Common myeloid progenitor, CD34-positive (primary cell): ENCODE measurements around the gene SCUBE2.
A peak's percentile ranks its signal among the peaks of the same experiment; 100 is the strongest.

Source experiments
- CTCF ChIA-PET: fragments of 350-600 bp; sonication (Branson Sonifier 250); formaldehyde crosslinking; loops from one replicate; lab custom pipeline; 2021; ENCODE audit warnings: antibody characterized with exemption; lab: Charles Lee
- POLR2A ChIA-PET: fragments of 350-600 bp; sonication (Branson Sonifier 250); formaldehyde crosslinking; loops from one replicate; lab custom pipeline; 2021; ENCODE audit warnings: antibody characterized with exemption; lab: Charles Lee
- DNase-seq, 3 donors: peaks; one replicate each; pipeline versions ENCODE4 v3.0.0 to v3.0.0-alpha.2; 2013
- H3K27ac ChIP-seq, 2 experiments: 1 replicate in 1 of 2; 2 replicates in 1 of 2; pipeline ENCODE4 v1.7.0; 2013; ENCODE audit warnings: inconsistent platforms in 2 of 2, low read length in 2 of 2, mild to moderate bottlenecking in 2 of 2, low read depth in 1 of 2, moderate library complexity in 1 of 2; ENCODE audit not compliant: severe bottlenecking in 2 of 2, insufficient read depth in 1 of 2, poor library complexity in 1 of 2
- H3K27me3 ChIP-seq, 5 experiments: replicated peaks in 2 of 5; 1 replicate in 3 of 5; 2 replicates in 2 of 5; pipeline versions ENCODE4 v1.6.1 to v1.7.0; 2013; ENCODE audit warnings: low read length in 4 of 5, mild to moderate bottlenecking in 2 of 5, moderate library complexity in 2 of 5, inconsistent platforms in 1 of 5; ENCODE audit not compliant: insufficient read depth in 5 of 5, control insufficient read depth in 4 of 5
- H3K36me3 ChIP-seq, 4 experiments: 1 replicate in 2 of 4; 2 replicates in 2 of 4; pipeline versions ENCODE4 v1.6.1 to v1.7.0; 2013; ENCODE audit warnings: low read length in 3 of 4, control low read depth in 1 of 4, mild to moderate bottlenecking in 1 of 4; ENCODE audit not compliant: control insufficient read depth in 4 of 4, insufficient read depth in 4 of 4
- H3K4me1 ChIP-seq, 4 experiments: 1 replicate in 3 of 4; 2 replicates in 1 of 4; pipeline versions ENCODE4 v1.6.1 to v1.7.1; 2013; ENCODE audit warnings: low read length in 3 of 4, mild to moderate bottlenecking in 3 of 4, control low read depth in 1 of 4, inconsistent platforms in 1 of 4, moderate library complexity in 1 of 4; ENCODE audit not compliant: control insufficient read depth in 4 of 4, insufficient read depth in 4 of 4; ENCODE audit errors: control extremely low read depth in 1 of 4
- H3K4me3 ChIP-seq, 7 experiments: 1 replicate in 4 of 7; 2 replicates in 3 of 7; pipeline versions ENCODE4 v1.5.1 to v1.7.0; 2013; ENCODE audit warnings: mild to moderate bottlenecking in 7 of 7, low read length in 6 of 7, moderate library complexity in 6 of 7, inconsistent platforms in 2 of 7, low read depth in 2 of 7, control low read depth in 1 of 7; ENCODE audit not compliant: insufficient read depth in 4 of 7, control insufficient read depth in 1 of 7; ENCODE audit errors: extremely low read depth in 1 of 7
- H3K9me3 ChIP-seq, 5 experiments: 1 replicate in 4 of 5; 2 replicates in 1 of 5; pipeline versions ENCODE4 v1.6.1 to v1.7.1; 2013; ENCODE audit warnings: low read length in 4 of 5, mild to moderate bottlenecking in 2 of 5, inconsistent platforms in 1 of 5, low read depth in 1 of 5, moderate library complexity in 1 of 5; ENCODE audit not compliant: control insufficient read depth in 4 of 5, insufficient read depth in 2 of 5; ENCODE audit errors: control extremely low read depth in 1 of 5
- WGBS: methylation state at CpG from one replicate; pipeline ENCODE4 v1.1.5; 2013; ENCODE audit not compliant: insufficient coverage; 5-methylcytosine and 5-hydroxymethylcytosine counted together

SCUBE2 gene

GRCh38 chr11:9060700-9061111, 30.7 kb downstream of the SCUBE2 start:
- Histone ChIP-seq H3K4me1 (peaks cover 0 to 3% (median 1%) of the 10 kb centered on the region in 4 experiments), H3K36me3 (no peaks in the 10 kb centered on the region), H3K9me3 (no peaks in the 10 kb centered on the region), H3K4me3 (no peak overlapping the region), H3K27me3 (no peaks in the 10 kb centered on the region), H3K27ac (no peak overlapping the region)
- WGBS: 61% methylated on average over 4 of the region's 4 CpGs
- CTCF ChIA-PET: interaction anchor here (1.1 to 2.0 kb wide), 2 partner anchors 9 to 14 kb away, joined by 3 to 6 read pairs; no protein-coding TSS in a partner anchor
- peak; percentile 17 to 73 (median 72) for DNase-seq
- POLR2A ChIA-PET: no interaction called here

- no peaks in the 10 kb centered on the region for H3K9me3 ChIP-seq
- WGBS: 90% methylated on average over 2 of the region's 3 CpGs
- H3K36me3 ChIP-seq: no peaks in the 10 kb centered on the region
- H3K27ac ChIP-seq: no peak overlapping the region
- H3K27me3 ChIP-seq: no peaks in the 10 kb centered on the region
- peaks cover 0 to 3% (median 1%) of the 10 kb centered on the region in 4 experiments for H3K4me1 ChIP-seq
- no peak for DNase-seq
- CTCF ChIA-PET: interaction anchor here (1.3 to 2.0 kb wide), 2 partner anchors 10 to 12 kb away, joined by 3 to 6 read pairs; no protein-coding TSS in a partner anchor
- POLR2A ChIA-PET: no interaction called here
- no peak overlapping the region for H3K4me3 ChIP-seq
Observed at GRCh38 chr11:9059406-9059805, 32.0 kb downstream of the SCUBE2 start.

GRCh38 chr11:9057888-9058287, 33.5 kb downstream of the SCUBE2 start:
- DNase-seq: no peak
- peaks cover 0 to 12% (median 4%) of the 10 kb centered on the region in 4 experiments for H3K4me1 ChIP-seq
- POLR2A ChIA-PET: no interaction called here
- 97% methylated on average over 4 of the region's 4 CpGs for WGBS
- H3K27me3 ChIP-seq: no peaks in the 10 kb centered on the region
- H3K4me3 ChIP-seq: no peak overlapping the region
- H3K9me3 ChIP-seq: no peaks in the 10 kb centered on the region
- no peak overlapping the region for H3K27ac ChIP-seq
- CTCF ChIA-PET: interaction anchor here (1.3 kb wide), 1 partner anchor 14 kb away, joined by 3 read pairs; no protein-coding TSS in a partner anchor
- H3K36me3 ChIP-seq: no peaks in the 10 kb centered on the region

GRCh38 chr11:9057007-9057406, 34.4 kb downstream of the SCUBE2 start:
- ChIA-PET POLR2A (no interaction called here), CTCF (interaction anchor here (1.1 to 2.3 kb wide), 2 partner anchors 10 to 42 kb away, joined by 3 to 6 read pairs; no protein-coding TSS in a partner anchor)
- 100% methylated on average over 2 of the region's 2 CpGs for WGBS
- no peaks in the 10 kb centered on the region for H3K27me3 ChIP-seq
- H3K4me3 ChIP-seq: no peak overlapping the region
- DNase-seq: no peak
- no peak overlapping the region for H3K27ac ChIP-seq
- peaks cover 0 to 15% (median 5%) of the 10 kb centered on the region in 4 experiments for H3K4me1 ChIP-seq
- no peaks in the 10 kb centered on the region for H3K36me3 ChIP-seq
- no peaks in the 10 kb centered on the region for H3K9me3 ChIP-seq

- H3K9me3 ChIP-seq: no peaks in the 10 kb centered on the region
- CTCF ChIA-PET: interaction anchor here (1.1 to 2.3 kb wide), 2 partner anchors 10 to 41 kb away, joined by 3 to 6 read pairs; no protein-coding TSS in a partner anchor
- H3K4me1 ChIP-seq: peaks cover 0 to 15% (median 5%) of the 10 kb centered on the region in 4 experiments
- no peaks in the 10 kb centered on the region for H3K27me3 ChIP-seq
- DNase-seq: no peak
- H3K36me3 ChIP-seq: no peaks in the 10 kb centered on the region
- H3K4me3 ChIP-seq: no peak overlapping the region
- 98% methylated on average over 6 of the region's 6 CpGs for WGBS
- POLR2A ChIA-PET: no interaction called here
- H3K27ac ChIP-seq: no peak overlapping the region
Observed at GRCh38 chr11:9056467-9056866, 34.9 kb downstream of the SCUBE2 start.

- H3K4me3 ChIP-seq: no peak overlapping the region
- H3K27me3 ChIP-seq: no peaks in the 10 kb centered on the region
- H3K27ac ChIP-seq: no peak overlapping the region
- CTCF ChIA-PET: interaction anchor here (1.0 to 1.3 kb wide), 2 partner anchors 9 to 13 kb away, joined by 3 read pairs; no protein-coding TSS in a partner anchor
- H3K4me1 ChIP-seq: peaks cover 0 to 12% (median 5%) of the 10 kb centered on the region in 4 experiments
- WGBS: 84% methylated on average over 3 of the region's 7 CpGs
- H3K9me3 ChIP-seq: no peaks in the 10 kb centered on the region
- peak in 1 of 3 donors; percentile 20 for DNase-seq
- POLR2A ChIA-PET: no interaction called here
- H3K36me3 ChIP-seq: no peaks in the 10 kb centered on the region
Observed at GRCh38 chr11:9053316-9054035, 37.9 kb downstream of the SCUBE2 start.

- no peak overlapping the region for H3K27ac ChIP-seq
- no peaks in the 10 kb centered on the region for H3K36me3 ChIP-seq
- no peaks in the 10 kb centered on the region for H3K9me3 ChIP-seq
- peaks cover 0 to 12% (median 5%) of the 10 kb centered on the region in 4 experiments for H3K4me1 ChIP-seq
- no peak for DNase-seq
- H3K27me3 ChIP-seq: no peaks in the 10 kb centered on the region
- 100% methylated on average over 2 of the region's 3 CpGs for WGBS
- H3K4me3 ChIP-seq: no peak overlapping the region
- ChIA-PET CTCF (no interaction called here), POLR2A (no interaction called here)
Observed at GRCh38 chr11:9052316-9052715, 39.1 kb downstream of the SCUBE2 start.
